Glomerular visceral epithelial cell (primary cell): ENCODE measurements around the gene PNO1.
"Not testable (repeated sequence)": the region's sequence is repeated elsewhere in the genome, so short reads cannot be mapped to it uniquely, and the experiment has no call there.

ENCODE experiments used
- DNase-seq: peaks from one replicate; pipeline ENCODE4 v3.0.0-alpha.2; 2016; ENCODE audit errors: extremely low spot score

Gene PNO1

DNA sequence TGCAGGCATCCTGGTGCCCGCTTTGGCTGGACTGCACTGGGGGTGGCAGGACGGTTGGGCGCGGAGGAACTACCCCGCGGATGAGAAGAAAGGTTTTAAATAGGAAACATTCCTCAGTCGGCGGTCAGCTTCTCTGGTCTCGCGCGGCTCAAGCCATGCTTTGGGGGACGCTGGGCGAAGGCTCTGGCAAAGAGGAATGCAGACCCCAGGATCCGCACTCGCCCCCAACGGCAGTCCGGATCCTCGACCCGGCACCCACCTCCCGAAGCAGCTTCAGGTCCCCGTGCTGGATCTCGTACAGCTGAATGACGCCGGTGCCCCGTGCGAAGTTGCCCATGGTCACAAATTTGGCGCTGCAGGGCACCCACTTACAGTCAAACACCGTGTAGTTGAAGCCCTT lies 686 bp upstream of the PNO1 start:
- no peak for DNase-seq

- DNase-seq = no peak
Measured at GRCh38 chr2:68158134-68158447, 403 bp downstream of the PNO1 start.

GRCh38 chr2:68163641-68164040 lies 6.0 kb downstream of the PNO1 start:
- DNase-seq = no peak

GRCh38 chr2:68167186-68167585 lies 9.5 kb downstream of the PNO1 start:
- no peak for DNase-seq

- no peak for DNase-seq
Measured at GRCh38 chr2:68169308-68169707, 11.6 kb downstream of the PNO1 start.

DNA sequence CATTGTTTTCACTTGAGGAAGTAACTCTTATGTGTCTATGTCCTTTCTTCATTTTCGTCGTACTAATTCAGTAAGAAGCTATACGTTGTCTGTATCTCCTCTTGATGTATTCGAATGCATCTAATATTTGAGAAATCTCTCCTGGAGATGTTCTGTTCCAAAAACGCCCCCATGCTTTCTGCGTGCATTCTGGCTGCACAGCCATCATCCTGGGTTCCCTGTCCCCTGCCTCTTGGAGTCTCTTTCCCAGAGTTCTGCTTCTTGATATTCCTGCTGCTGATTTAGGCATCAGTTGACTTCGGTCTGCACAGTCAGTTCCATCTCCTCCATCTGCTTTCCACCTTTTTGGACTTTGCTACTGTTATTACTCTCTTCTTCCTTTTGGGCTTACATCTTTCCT lies 13.5 kb downstream of the PNO1 start:
- DNase-seq = no peak

- DNase-seq = no peak
Measured at GRCh38 chr2:68171684-68172083, 14.0 kb downstream of the PNO1 start.

GRCh38 chr2:68172521-68172920 lies 14.8 kb downstream of the PNO1 start:
- no peak for DNase-seq

- no peak for DNase-seq
Measured at GRCh38 chr2:68172990-68173700, 15.5 kb downstream of the PNO1 start.

DNA sequence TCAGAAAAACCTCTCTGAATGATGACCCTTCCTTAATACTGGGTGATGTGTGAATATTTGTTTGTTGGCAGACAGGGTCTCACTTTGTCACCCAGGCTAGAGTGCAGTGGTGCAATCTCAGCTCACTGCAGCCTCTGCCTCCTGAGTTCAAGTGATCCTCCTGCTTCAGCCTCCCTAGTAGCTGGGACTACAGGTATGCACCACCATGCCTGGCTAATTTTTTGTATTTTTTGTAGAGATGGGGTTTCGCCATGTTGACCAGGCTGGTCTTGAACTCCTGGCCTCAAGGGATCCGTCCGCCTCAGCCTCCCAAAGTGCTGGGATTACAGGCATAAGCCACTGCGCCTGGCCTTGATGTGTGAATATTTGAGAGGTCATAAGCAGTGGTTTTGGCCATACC lies 17.5 kb downstream of the PNO1 start:
- not testable (repeated sequence) for DNase-seq

DNA sequence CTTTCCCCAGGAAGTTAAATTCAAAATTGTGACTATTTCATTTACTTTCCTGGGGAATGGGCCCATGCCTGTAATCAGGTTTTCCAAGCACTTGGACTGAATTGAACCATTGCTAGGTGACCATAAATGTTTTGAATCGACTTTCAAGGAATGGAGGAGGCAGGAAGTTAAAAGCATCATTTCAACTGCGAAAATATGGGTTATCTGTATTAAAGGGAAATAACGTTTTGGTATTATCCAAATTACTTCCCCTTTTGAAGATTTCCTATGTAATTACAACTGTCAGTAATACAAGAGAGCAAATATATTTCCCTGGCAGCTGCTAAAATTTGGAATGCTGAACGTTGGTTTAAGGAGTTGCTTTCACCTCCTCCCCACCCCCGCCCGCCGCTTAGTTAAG lies 19.0 kb downstream of the PNO1 start:
- DNase-seq = no peak

GRCh38 chr2:68177541-68177940 lies 19.9 kb downstream of the PNO1 start:
- no peak for DNase-seq

- DNase-seq = no peak
Measured at GRCh38 chr2:68178432-68178831, 20.7 kb downstream of the PNO1 start.

DNA sequence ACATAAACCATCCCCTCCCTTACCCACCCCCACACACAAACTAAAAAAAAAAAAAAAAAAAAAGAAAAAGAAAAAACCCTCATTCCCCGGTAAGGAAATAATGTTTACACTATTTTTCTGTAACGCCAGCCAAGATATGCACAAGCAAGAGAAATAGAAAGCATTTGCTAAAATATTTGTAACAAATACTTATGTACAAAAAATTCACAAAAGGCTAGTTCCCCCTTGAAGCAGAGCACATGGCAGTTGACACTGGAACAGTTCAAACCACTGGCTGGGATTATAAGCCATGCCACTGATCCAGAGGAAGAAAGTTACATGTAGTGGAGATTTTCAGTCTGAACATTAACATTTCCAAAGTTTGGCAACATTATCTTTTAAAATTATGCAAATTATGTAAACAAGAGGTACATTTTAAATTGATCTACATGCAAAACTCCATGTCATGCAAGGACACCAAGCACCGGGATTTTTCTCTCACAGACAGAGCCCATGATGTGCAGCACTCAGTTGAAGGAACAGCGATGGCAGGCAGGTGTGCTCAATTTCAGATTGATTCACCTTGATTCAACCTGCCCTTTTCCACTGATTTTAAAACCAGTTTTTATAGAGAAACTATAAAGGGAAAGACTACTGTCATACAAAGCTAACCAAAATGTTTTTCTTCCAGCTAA lies 21.4 kb downstream of the PNO1 start:
- no peak for DNase-seq

DNA sequence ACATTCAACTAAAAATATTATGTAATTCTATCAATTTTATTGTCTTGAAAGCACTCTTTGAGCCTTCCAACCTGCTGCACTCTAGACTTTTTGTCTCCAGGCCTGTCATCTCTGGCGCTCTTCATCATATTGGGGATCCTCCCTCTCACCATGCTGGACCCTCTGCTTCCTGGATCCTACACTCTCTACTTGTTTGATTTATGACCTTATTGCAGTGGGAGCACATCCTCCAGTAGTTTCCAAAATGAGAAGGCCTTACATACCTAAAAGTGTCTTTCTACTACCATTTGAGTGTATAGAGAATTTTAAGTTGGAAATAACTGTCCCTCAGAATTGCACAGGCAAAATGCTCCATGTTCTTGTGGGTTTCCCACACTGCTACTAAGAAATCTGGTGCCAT lies 25.2 kb downstream of the PNO1 start:
- no peak for DNase-seq

GRCh38 chr2:68185541-68186164 lies 28.0 kb downstream of the PNO1 start:
- DNase-seq = peak; percentile 20

DNA sequence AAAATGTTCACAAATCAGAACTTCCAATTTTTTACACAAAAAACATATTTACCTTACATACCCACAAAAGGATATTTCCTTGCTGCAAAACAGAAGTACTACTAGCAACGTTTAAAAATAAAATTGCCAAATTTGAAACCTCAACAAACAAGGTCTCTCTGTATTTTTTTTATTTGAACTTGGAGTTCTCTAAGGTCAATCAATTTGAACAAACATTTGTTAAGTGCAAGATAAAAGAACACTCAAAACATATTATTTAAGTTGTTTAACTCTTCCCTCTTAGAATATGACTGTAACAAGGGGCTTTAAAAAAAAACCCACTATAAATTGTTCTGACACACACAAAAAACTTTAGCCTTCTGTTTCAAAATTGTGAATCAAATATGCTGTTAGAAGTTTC lies 29.6 kb downstream of the PNO1 start:
- DNase-seq = no peak

- no peak for DNase-seq
Measured at GRCh38 chr2:68188831-68189230, 31.1 kb downstream of the PNO1 start.

DNA sequence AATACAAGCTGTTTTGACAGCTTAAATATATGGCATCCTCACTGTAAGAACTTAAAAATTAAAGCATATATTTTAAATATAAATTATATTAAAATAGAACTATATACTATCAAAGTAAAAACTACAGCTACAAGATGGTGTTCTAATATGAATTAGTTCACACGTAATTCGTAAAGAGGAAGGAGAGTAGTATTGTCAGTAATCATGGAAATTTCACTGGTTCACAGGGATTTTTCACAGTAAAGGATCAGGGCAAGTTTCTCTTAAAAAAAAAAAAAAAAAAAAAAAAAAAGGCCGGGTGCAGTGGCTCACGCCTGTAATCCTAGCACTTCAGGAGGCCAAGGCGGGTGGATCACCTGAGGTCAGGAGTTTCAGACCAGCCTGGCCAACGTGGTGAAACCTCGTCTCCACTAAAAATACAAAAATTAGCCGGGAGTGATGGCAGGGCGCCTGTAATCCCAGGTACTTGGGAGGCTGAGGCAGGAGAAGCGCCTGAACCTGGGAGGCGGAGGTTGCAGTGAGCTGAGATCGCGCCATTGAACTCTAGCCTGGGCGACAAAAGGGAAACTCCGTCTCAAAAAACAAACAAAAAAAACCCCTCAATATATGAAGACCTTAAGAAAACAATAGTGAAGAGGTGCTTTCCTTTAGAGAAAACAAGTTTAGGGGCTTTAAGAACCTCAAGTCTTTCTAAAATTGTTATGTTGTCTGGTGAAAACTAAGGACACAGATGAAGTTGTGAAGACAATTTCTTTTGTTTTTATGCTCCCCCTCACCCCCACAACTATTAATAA lies 32.5 kb downstream of the PNO1 start:
- DNase-seq = no peak

DNA sequence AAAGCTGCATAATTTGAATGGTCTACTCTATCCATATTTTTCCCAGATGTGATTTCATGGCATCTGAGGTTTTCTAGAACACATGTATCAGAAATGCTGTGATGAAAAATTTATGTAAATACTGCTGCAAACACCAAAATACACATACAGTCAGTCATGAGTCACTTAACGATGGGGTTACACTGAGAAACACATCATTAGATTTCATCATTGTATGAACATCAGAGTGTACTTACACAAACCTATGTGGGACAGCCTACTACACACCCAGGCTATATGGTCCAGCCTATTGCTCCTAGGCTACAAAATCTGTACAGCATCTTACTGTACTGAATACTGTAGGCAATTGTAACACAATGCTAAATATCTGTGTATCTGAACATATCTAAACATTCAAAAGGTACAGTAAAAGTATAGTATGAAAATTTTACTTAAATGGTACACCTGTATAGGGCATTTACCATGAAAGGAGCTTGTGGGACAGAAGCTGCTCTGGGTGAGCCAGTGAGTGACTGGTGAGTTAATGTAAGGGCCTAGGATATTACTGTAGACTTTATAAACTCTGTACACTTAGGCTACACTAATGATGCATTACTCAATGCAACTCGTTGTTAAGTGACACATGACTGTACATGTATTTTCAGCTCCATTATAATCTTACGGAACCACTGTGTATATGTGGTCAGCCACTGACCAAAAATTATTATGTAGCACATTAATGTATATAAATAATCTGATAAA lies 33.5 kb downstream of the PNO1 start:
- peak; percentile 16 for DNase-seq

DNA sequence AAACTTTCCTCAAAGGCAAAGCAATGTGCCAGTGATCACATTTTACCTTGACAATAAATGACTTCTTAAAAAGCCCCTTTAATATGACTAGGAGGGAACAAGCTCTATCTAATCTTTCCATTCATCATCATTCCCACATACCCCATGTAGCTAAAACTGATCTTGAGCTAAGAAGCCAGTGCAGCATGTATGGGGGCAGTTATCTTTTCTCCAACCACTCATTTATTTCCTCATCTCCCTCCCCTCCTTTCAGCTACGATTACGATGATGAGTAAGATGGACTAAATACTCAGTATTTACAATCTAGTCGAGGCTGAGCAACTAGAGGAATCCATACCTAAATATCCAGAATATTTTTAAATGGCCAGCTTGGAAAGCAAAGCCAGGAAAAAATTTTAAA lies 35.5 kb downstream of the PNO1 start:
- DNase-seq = no peak
